HPDE6-E6E7 (cell line): Measurements from ENCODE around the gene KRT13.

Experiments
- DNase-seq: peaks from one replicate; pipeline ENCODE4 v3.0.0; 2011; ENCODE audit warnings: missing footprints; ENCODE audit errors: extremely low spot score

The KRT13 gene

GRCh38 chr17:41519501-41520224 lies 14.3 kb upstream of the KRT13 start:
- DNase-seq: peak; percentile 69

GRCh38 chr17:41518789-41519449 lies 13.5 kb upstream of the KRT13 start, which contains the start of gene KRT15:
KRT15 (minus strand) TSS chr17:41518890; CDS start chr17:41518827, 63 bp downstream.
- no peak for DNase-seq

GRCh38 chr17:41518031-41518430 lies 12.6 kb upstream of the KRT13 start:
- DNase-seq: no peak

GRCh38 chr17:41516830-41517283 lies 11.4 kb upstream of the KRT13 start:
- no peak for DNase-seq

- no peak for DNase-seq
Observed at GRCh38 chr17:41516147-41516829, 10.9 kb upstream of the KRT13 start.

- no peak for DNase-seq
Observed at GRCh38 chr17:41513168-41513547, 7.7 kb upstream of the KRT13 start.

GRCh38 chr17:41512546-41513167 lies 7.2 kb upstream of the KRT13 start:
- no peak for DNase-seq

- DNase-seq: no peak
Observed at GRCh38 chr17:41511716-41512115, 6.3 kb upstream of the KRT13 start.

- no peak for DNase-seq
Observed at GRCh38 chr17:41511116-41511515, 5.7 kb upstream of the KRT13 start.

- no peak for DNase-seq
Observed at GRCh38 chr17:41510251-41511065, 5.0 kb upstream of the KRT13 start.

- DNase-seq: peak; percentile 84
Observed at GRCh38 chr17:41507315-41507880, 2.0 kb upstream of the KRT13 start.

GRCh38 chr17:41505809-41506767 lies 676 bp upstream of the KRT13 start:
- no peak for DNase-seq

GRCh38 chr17:41504246-41504977 lies 1.0 kb downstream of the KRT13 start:
- DNase-seq: no peak

GRCh38 chr17:41503202-41503601 lies 2.2 kb downstream of the KRT13 start:
- DNase-seq: no peak

- DNase-seq: peak; percentile 86
Observed at GRCh38 chr17:41500131-41500911, 5.1 kb downstream of the KRT13 start.

- DNase-seq: no peak
Observed at GRCh38 chr17:41499714-41500113, 5.7 kb downstream of the KRT13 start.

GRCh38 chr17:41498276-41498675 lies 7.1 kb downstream of the KRT13 start:
- DNase-seq: no peak

GRCh38 chr17:41496803-41497484 lies 8.5 kb downstream of the KRT13 start:
- peak; percentile 95 for DNase-seq
